ENCODE results near the gene ZNF407.

Gene ZNF407

GRCh38 chr18:75071866-75072671 is 474.4 kb downstream of the ZNF407 start:
- no peak overlapping the region for H3K27ac ChIP-seq
- H2AFZ ChIP-seq = no peak overlapping the region
- no peaks in the 10 kb centered on the region for H3K79me2 ChIP-seq
- H3K4me2 ChIP-seq (ENCODE audit: low read length) = no peak overlapping the region
- no peak for TF ChIP-seq CTCF (IDR thresholded peaks at IDR 0.05)
- no peaks in the 10 kb centered on the region for H3K4me1 ChIP-seq
- no peaks in the 10 kb centered on the region for H3K27me3 ChIP-seq (ENCODE audit: control insufficient read depth, insufficient read depth, low read length)
- H3K9me3 ChIP-seq (ENCODE audit: control insufficient read depth, low read length) = no peaks in the 10 kb centered on the region
- no peak overlapping the region for H3K9ac ChIP-seq
- no peak overlapping the region for H3K4me3 ChIP-seq (ENCODE audit: low read depth, low read length)
- no peaks in the 10 kb centered on the region for H3K36me3 ChIP-seq (ENCODE audit: control insufficient read depth, insufficient read depth, low read length)

- Histone ChIP-seq H3K9ac (no peak overlapping the region), H2AFZ (no peak overlapping the region), H3K27me3 (ENCODE audit: control insufficient read depth, insufficient read depth, low read length) (no peaks in the 10 kb centered on the region), H3K9me3 (ENCODE audit: control insufficient read depth, low read length) (peaks cover 2% of the 10 kb centered on the region), H3K4me1 (no peaks in the 10 kb centered on the region), H3K4me2 (ENCODE audit: low read length) (no peak overlapping the region), H3K79me2 (no peaks in the 10 kb centered on the region), H3K4me3 (ENCODE audit: low read depth, low read length) (no peak overlapping the region), H3K36me3 (ENCODE audit: control insufficient read depth, insufficient read depth, low read length) (no peaks in the 10 kb centered on the region), H3K27ac (no peak overlapping the region)
- no peak for TF ChIP-seq CTCF (IDR thresholded peaks at IDR 0.05)
Measured at GRCh38 chr18:75072672-75073371, 475.2 kb downstream of the ZNF407 start.

GRCh38 chr18:75073654-75074053 is 476.0 kb downstream of the ZNF407 start:
- no peak overlapping the region for H3K4me2 ChIP-seq (ENCODE audit: low read length)
- TF ChIP-seq CTCF (IDR thresholded peaks at IDR 0.05) = no peak
- no peaks in the 10 kb centered on the region for H3K79me2 ChIP-seq
- no peaks in the 10 kb centered on the region for H3K27me3 ChIP-seq (ENCODE audit: control insufficient read depth, insufficient read depth, low read length)
- H3K9ac ChIP-seq = no peak overlapping the region
- peaks cover 2% of the 10 kb centered on the region for H3K9me3 ChIP-seq (ENCODE audit: control insufficient read depth, low read length)
- H2AFZ ChIP-seq = no peak overlapping the region
- H3K36me3 ChIP-seq (ENCODE audit: control insufficient read depth, insufficient read depth, low read length) = no peaks in the 10 kb centered on the region
- H3K4me1 ChIP-seq = no peaks in the 10 kb centered on the region
- no peak overlapping the region for H3K4me3 ChIP-seq (ENCODE audit: low read depth, low read length)
- no peak overlapping the region for H3K27ac ChIP-seq

GRCh38 chr18:75074196-75075015 is 476.7 kb downstream of the ZNF407 start:
- H3K27ac ChIP-seq = no peak overlapping the region
- no peaks in the 10 kb centered on the region for H3K79me2 ChIP-seq
- H2AFZ ChIP-seq = no peak overlapping the region
- no peak for TF ChIP-seq CTCF (IDR thresholded peaks at IDR 0.05)
- no peak overlapping the region for H3K4me2 ChIP-seq (ENCODE audit: low read length)
- no peaks in the 10 kb centered on the region for H3K27me3 ChIP-seq (ENCODE audit: control insufficient read depth, insufficient read depth, low read length)
- no peak overlapping the region for H3K9ac ChIP-seq
- peaks cover 2% of the 10 kb centered on the region for H3K9me3 ChIP-seq (ENCODE audit: control insufficient read depth, low read length)
- H3K4me3 ChIP-seq (ENCODE audit: low read depth, low read length) = no peak overlapping the region
- no peaks in the 10 kb centered on the region for H3K36me3 ChIP-seq (ENCODE audit: control insufficient read depth, insufficient read depth, low read length)
- H3K4me1 ChIP-seq = no peaks in the 10 kb centered on the region

Measured in parathyroid adenoma (tissue), 2 donors.